HCT116 (cell line): ENCODE measurements around the gene ALDH1L1. TPM values are rescaled to one million over a fixed set of nuclear protein-coding genes. Genes with fewer than 3 reads are reported as not detected.

ENCODE experiments used
- ATAC-seq: fragments of 200-7000 bp; cut with Tn5 transposase; 2 replicates; pipeline ENCODE4 v1.9.1; 2020; ENCODE audit warnings: mild to moderate bottlenecking, moderate library complexity
- BruUV-seq: library from RNA; stranded (reverse); fragments of 400-500 nt; replicated peaks from 2 replicates; lab custom pipeline; 2021; lab: Mats Ljungman, UMichigan
- CTCF ChIA-PET: fragments of 300-600 bp; sonication (Branson Sonifier 250); formaldehyde crosslinking; loops from one replicate; lab custom pipeline; 2021; ENCODE audit warnings: antibody characterized with exemption; lab: Charles Lee
- POLR2A ChIA-PET: fragments of 300-600, 350-600 bp; sonication (Branson Sonifier 250); formaldehyde crosslinking; loops from one replicate; lab custom pipeline; 2021; ENCODE audit warnings: antibody characterized with exemption; lab: Charles Lee
- RAD21 ChIA-PET, 2 experiments: fragments of 300-600 bp; sonication (Branson Sonifier 250); formaldehyde crosslinking; loops; one replicate each; lab custom pipeline; 2023; ENCODE audit warnings: low total read pairs in 2 of 2; ENCODE audit not compliant: uncharacterized antibody in 2 of 2, unreplicated experiment in 2 of 2, low non-redundant PET in 1 of 2; lab: Charles Lee
- DNase-seq: peaks from one replicate; pipeline ENCODE4 v3.0.0-alpha.2; 2010; ENCODE audit warnings: low read depth, low spot score
- H2AFZ ChIP-seq: fragments of 200-600 bp; shearing (Covaris generic), sonication (generic); 2 replicates; pipeline ENCODE4 v1.6.1; 2017; ENCODE audit warnings: low read depth, mixed run types, mixed read lengths, antibody characterized with exemption, low read length; ENCODE audit not compliant: poor library complexity, severe bottlenecking
- H3K27ac ChIP-seq: 2 replicates; pipeline ENCODE4 v1.5.1; 2012; ENCODE audit warnings: low read depth, low read length
- H3K27me3 ChIP-seq: fragments of 200-600 bp; sonication (generic); 2 replicates; pipeline ENCODE4 v1.6.1; 2016; ENCODE audit warnings: mixed run types, low read length, mixed read lengths; ENCODE audit not compliant: insufficient read depth
- H3K36me3 ChIP-seq, 2 experiments: fragments of 200-500 bp in 1 of 2; fragments of 200-600 bp in 1 of 2; sonication (Bioruptor generic) in 1 of 2; sonication (generic) in 1 of 2; 2 replicates each; pipeline versions ENCODE4 v1.5.1 to v1.6.1; 2014 to 2016; ENCODE audit warnings: low read length in 2 of 2, inconsistent platforms in 1 of 2, mixed read lengths in 1 of 2, mixed run types in 1 of 2; ENCODE audit not compliant: insufficient read depth in 2 of 2, control insufficient read depth in 1 of 2
- H3K4me1 ChIP-seq, 2 experiments: fragments of 200-600 bp in 1 of 2; sonication (generic) in 1 of 2; 2 replicates each; pipeline versions ENCODE4 v1.5.1 to v1.6.1; 2012 to 2017; ENCODE audit warnings: low read length in 2 of 2, inconsistent platforms in 1 of 2, mild to moderate bottlenecking in 1 of 2, mixed read lengths in 1 of 2, mixed run types in 1 of 2, moderate library complexity in 1 of 2; ENCODE audit not compliant: insufficient read depth in 2 of 2, control insufficient read depth in 1 of 2
- H3K4me2 ChIP-seq: fragments of 200-600 bp; sonication (generic); 2 replicates; pipeline ENCODE4 v1.6.1; 2017; ENCODE audit warnings: mixed run types, low read length, mixed read lengths
- H3K4me3 ChIP-seq, 2 experiments: fragments of 200-600 bp in 1 of 2; sonication (generic) in 1 of 2; replicated peaks in 1 of 2; 2 replicates each; pipeline ENCODE4 v1.5.1; 2011 to 2016; ENCODE audit warnings: low read length in 2 of 2, control low read depth in 1 of 2, low read depth in 1 of 2, mild to moderate bottlenecking in 1 of 2, mixed read lengths in 1 of 2, mixed run types in 1 of 2
- H3K79me2 ChIP-seq: fragments of 200-600 bp; sonication (generic); 2 replicates; pipeline ENCODE4 v1.6.1; 2017; ENCODE audit warnings: mild to moderate bottlenecking, mixed run types, low read length, moderate library complexity, mixed read lengths; ENCODE audit not compliant: insufficient read depth
- H3K9ac ChIP-seq: fragments of 200-600 bp; sonication (generic); 2 replicates; pipeline ENCODE4 v1.6.1; 2016; ENCODE audit warnings: low read length, mixed read lengths
- H3K9me2 ChIP-seq: fragments of 200-600 bp; sonication (generic), shearing (Covaris generic); 2 replicates; pipeline ENCODE4 v1.6.1; 2017; ENCODE audit warnings: mixed run types, mild to moderate bottlenecking, moderate library complexity; ENCODE audit not compliant: insufficient read depth
- H3K9me3 ChIP-seq, 2 experiments: fragments of 200-500 bp in 1 of 2; fragments of 200-600 bp in 1 of 2; sonication (Bioruptor generic) in 1 of 2; sonication (generic) in 1 of 2; 2 replicates each; pipeline ENCODE4 v1.6.1; 2014 to 2017; ENCODE audit warnings: low read length in 2 of 2, mixed read lengths in 2 of 2, inconsistent platforms in 1 of 2, low read depth in 1 of 2, mild to moderate bottlenecking in 1 of 2, mixed run types in 1 of 2, moderate library complexity in 1 of 2; ENCODE audit not compliant: control insufficient read depth in 1 of 2, insufficient read depth in 1 of 2
- H4K20me1 ChIP-seq: fragments of 200-600 bp; sonication (generic), shearing (Covaris generic); 2 replicates; pipeline ENCODE4 v1.6.1; 2017; ENCODE audit warnings: mixed run types, mild to moderate bottlenecking, moderate library complexity; ENCODE audit not compliant: insufficient read depth
- EGR1 ChIP-seq: IDR thresholded peaks from 2 replicates; pipeline ENCODE4 v1.6.1; 2012; ENCODE audit warnings: low read depth
- ELF1 ChIP-seq: IDR thresholded peaks from 2 replicates; pipeline ENCODE4 v1.6.1; 2012; ENCODE audit warnings: low read depth, borderline replicate concordance
- EZH2 ChIP-seq: fragments of 200-600 bp; sonication (generic); IDR thresholded peaks from 2 replicates; pipeline ENCODE4 v1.6.1; 2017; ENCODE audit warnings: antibody characterized with exemption, mixed run types
- EZH2phosphoT487 ChIP-seq: fragments of 200-600 bp; IDR thresholded peaks from 2 replicates; pipeline ENCODE4 v1.6.1; 2018; ENCODE audit warnings: antibody characterized with exemption, borderline replicate concordance
- FOSL1 ChIP-seq: IDR thresholded peaks from 2 replicates; pipeline ENCODE4 v1.6.1; 2012; ENCODE audit warnings: low read depth
- MAX ChIP-seq: IDR thresholded peaks from 2 replicates; pipeline ENCODE4 v1.6.1; 2012
- POLR2A ChIP-seq: IDR thresholded peaks from 2 replicates; pipeline ENCODE4 v1.7.0; 2011; ENCODE audit warnings: borderline replicate concordance; ENCODE audit not compliant: insufficient read depth, insufficient read length; ENCODE audit errors: extremely low read depth
- RAD21 ChIP-seq: IDR thresholded peaks from 2 replicates; pipeline ENCODE4 v1.6.1; 2012; ENCODE audit warnings: low read depth, mild to moderate bottlenecking
- REST ChIP-seq: IDR thresholded peaks from 2 replicates; pipeline ENCODE4 v1.6.1; 2012; ENCODE audit warnings: low read depth
- SP1 ChIP-seq: IDR thresholded peaks from 2 replicates; pipeline ENCODE4 v1.6.1; 2012; ENCODE audit warnings: low read depth
- SRF ChIP-seq: IDR thresholded peaks from 2 replicates; pipeline ENCODE4 v1.6.1; 2012; ENCODE audit warnings: low read depth
- ZBTB33 ChIP-seq: IDR thresholded peaks from 2 replicates; pipeline ENCODE4 v1.6.1; 2011; ENCODE audit warnings: mild to moderate bottlenecking, low read length, moderate library complexity; ENCODE audit not compliant: insufficient replicate concordance; ENCODE audit errors: extremely low read depth
- ZFX ChIP-seq: fragments of 450-650 bp; IDR thresholded peaks from 2 replicates; pipeline ENCODE4 v1.6.1; 2017
- ZNF274 ChIP-seq: fragments of 200-500 bp; sonication (Bioruptor generic); IDR thresholded peaks from 2 replicates; pipeline ENCODE4 v1.6.1; 2014; ENCODE audit warnings: mild to moderate bottlenecking, low read depth, low read length, inconsistent platforms
- intact Hi-C: fragments of 100-400 bp; cut with micrococcal nuclease; formaldehyde crosslinking; loops from 2 replicates; pipeline ENCODE4 v1.10.0; 2022
- total RNA-seq: library from RNA; stranded (reverse); gene quantifications from one replicate; pipeline ENCODE4 v1.2.1, GENCODE V29; 2021; ENCODE audit not compliant: unreplicated experiment
- TF ChIP-seq, protein P1 (sequence below), 3 experiments: fragments of 200-600 bp in 1 of 3; sonication (generic) in 1 of 3; IDR thresholded peaks in 2 of 3; conservative IDR thresholded peaks in 1 of 3; 2 replicates each; pipeline ENCODE4 v1.5.1; 2012 to 2017; ENCODE audit warnings: low read depth in 2 of 3, low read length in 2 of 3, antibody characterized with exemption in 1 of 3, borderline replicate concordance in 1 of 3, control low read depth in 1 of 3, mild to moderate bottlenecking in 1 of 3, mixed read lengths in 1 of 3, mixed run types in 1 of 3, moderate library complexity in 1 of 3; ENCODE audit not compliant: insufficient read depth in 1 of 3

ALDH1L1 gene
- total RNA-seq, 1 experiment from 2014 or later, result 0.81 TPM

DNA sequence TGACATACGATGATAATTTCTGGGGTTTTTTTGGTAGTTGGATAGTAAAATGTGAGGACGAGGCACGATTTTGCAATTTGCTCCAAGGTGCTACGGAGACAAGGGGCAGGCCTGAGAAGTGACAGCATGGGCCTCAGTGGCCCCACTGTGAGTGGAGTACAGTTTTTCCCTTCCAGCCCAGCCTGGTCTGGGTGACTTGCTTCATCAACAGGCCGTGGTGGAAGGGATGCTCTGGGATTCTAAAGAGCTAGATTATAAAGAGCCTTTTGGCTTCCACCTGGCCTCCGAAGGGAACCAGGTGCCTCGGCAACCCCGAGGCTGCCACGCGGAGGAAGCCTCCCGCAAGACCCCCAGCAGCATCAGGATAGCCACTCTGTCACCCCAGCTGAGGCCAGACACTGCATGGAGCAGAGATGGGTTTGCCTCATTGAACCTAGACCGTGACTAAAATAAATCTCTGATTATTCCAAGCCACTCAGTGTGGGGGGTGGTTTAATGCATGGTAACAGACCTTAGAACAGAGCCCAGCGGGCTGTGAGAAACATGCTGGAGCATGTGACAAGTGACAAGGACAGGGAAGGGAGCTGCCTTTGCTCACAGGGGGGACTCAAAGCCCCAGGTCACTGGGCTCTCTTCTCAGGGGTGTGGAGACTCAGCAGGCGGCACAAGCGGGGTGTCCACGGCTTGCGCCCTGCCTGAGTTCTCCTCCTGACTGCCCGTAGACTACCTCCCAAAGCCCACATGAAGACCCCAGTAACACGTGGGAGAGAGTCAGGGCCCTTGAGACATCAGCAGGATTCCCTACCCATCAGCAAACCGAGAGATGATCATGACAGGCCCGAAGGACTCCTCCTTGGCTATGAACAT lies 73.8 kb downstream of the ALDH1L1 start:
- Histone ChIP-seq H3K9me2 (no peaks in the 10 kb centered on the region), H3K27ac (no peak overlapping the region), H3K36me3 (no peaks in the 10 kb centered on the region), H4K20me1 (no peaks in the 10 kb centered on the region), H3K4me2 (no peak overlapping the region), H3K9ac (no peak overlapping the region), H3K79me2 (no peaks in the 10 kb centered on the region), H3K4me1 (no peaks in the 10 kb centered on the region), H3K9me3 (no peaks in the 10 kb centered on the region), H2AFZ (no peak overlapping the region), H3K4me3 (no peak overlapping the region), H3K27me3 (no peaks in the 10 kb centered on the region)
- intact Hi-C loops, result no loop called here
- DNase-seq (no peak), ATAC-seq (no peak)
- BruUV-seq, result no TSS peak
- POLR2A ChIA-PET, result no interaction called here
- RAD21 ChIA-PET, result no interaction called here
- CTCF ChIA-PET, result no interaction called here
- no peak for TF ChIP-seq EZH2phosphoT487
- no peak for TF ChIP-seq ZBTB33
- no peak for TF ChIP-seq ZFX
- no peak for TF ChIP-seq ZNF274
- TF ChIP-seq FOSL1, result no peak
- TF ChIP-seq SP1, result no peak
- no peak for TF ChIP-seq MAX
- no peak for TF ChIP-seq REST
- no peak for TF ChIP-seq RAD21
- TF ChIP-seq ELF1, result no peak
- TF ChIP-seq EZH2, result no peak
- no peak for TF ChIP-seq EGR1
- TF ChIP-seq, protein P1, sequence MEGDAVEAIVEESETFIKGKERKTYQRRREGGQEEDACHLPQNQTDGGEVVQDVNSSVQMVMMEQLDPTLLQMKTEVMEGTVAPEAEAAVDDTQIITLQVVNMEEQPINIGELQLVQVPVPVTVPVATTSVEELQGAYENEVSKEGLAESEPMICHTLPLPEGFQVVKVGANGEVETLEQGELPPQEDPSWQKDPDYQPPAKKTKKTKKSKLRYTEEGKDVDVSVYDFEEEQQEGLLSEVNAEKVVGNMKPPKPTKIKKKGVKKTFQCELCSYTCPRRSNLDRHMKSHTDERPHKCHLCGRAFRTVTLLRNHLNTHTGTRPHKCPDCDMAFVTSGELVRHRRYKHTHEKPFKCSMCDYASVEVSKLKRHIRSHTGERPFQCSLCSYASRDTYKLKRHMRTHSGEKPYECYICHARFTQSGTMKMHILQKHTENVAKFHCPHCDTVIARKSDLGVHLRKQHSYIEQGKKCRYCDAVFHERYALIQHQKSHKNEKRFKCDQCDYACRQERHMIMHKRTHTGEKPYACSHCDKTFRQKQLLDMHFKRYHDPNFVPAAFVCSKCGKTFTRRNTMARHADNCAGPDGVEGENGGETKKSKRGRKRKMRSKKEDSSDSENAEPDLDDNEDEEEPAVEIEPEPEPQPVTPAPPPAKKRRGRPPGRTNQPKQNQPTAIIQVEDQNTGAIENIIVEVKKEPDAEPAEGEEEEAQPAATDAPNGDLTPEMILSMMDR (IDR thresholded peaks at IDR 0.05 in 2 of 3, conservative IDR thresholded peaks at IDR 0.05 in 1 of 3; ENCODE audit: borderline replicate concordance in 1 of 3, insufficient read depth in 1 of 3, low read depth in 2 of 3, low read length in 2 of 3), result no peak
- TF ChIP-seq SRF, result no peak
- TF ChIP-seq POLR2A, result no peak
